WTC11 (cell line): ENCODE measurements around the gene TNXB. TPM values are rescaled to one million over a fixed set of nuclear protein-coding genes. Genes with fewer than 3 reads are reported as not detected.
"Not testable (repeated sequence)": the region's sequence is repeated elsewhere in the genome, so short reads cannot be mapped to it uniquely, and the experiment has no call there.

Source experiments
- ATAC-seq: fragments of 200-7000 bp; cut with Tn5 transposase; 2 replicates; pipeline ENCODE4 v1.10.0; 2021; ENCODE audit warnings: mild to moderate bottlenecking, moderate library complexity
- CTCF ChIA-PET: fragments of 300-600 bp; sonication (Branson Sonifier 250); formaldehyde crosslinking; loops from one replicate; lab custom pipeline; 2021; ENCODE audit warnings: antibody characterized with exemption; lab: Charles Lee
- POLR2A ChIA-PET: fragments of 350-600 bp; sonication (Branson Sonifier 250); formaldehyde crosslinking; loops from one replicate; lab custom pipeline; 2021; ENCODE audit warnings: antibody characterized with exemption; lab: Charles Lee
- DNase-seq: peaks from one replicate; pipeline ENCODE4 v3.0.0; 2021; ENCODE audit warnings: low spot score
- H3K27ac Mint-ChIP-seq: 2 replicates; pipeline ENCODE4 v1.8.0; 2021; ENCODE audit warnings: mixed read lengths
- H3K27me3 Mint-ChIP-seq: 2 replicates; pipeline ENCODE4 v1.8.0; 2021; ENCODE audit warnings: low read depth, mild to moderate bottlenecking, moderate library complexity, mixed read lengths
- H3K36me3 Mint-ChIP-seq: 2 replicates; pipeline ENCODE4 v1.8.0; 2021; ENCODE audit warnings: mixed read lengths
- H3K4me1 Mint-ChIP-seq: 2 replicates; pipeline ENCODE4 v1.8.0; 2022; ENCODE audit warnings: mixed read lengths
- H3K4me3 Mint-ChIP-seq: 2 replicates; pipeline ENCODE4 v1.8.0; 2021; ENCODE audit warnings: mild to moderate bottlenecking, moderate library complexity, mixed read lengths
- H3K9me3 Mint-ChIP-seq: 2 replicates; pipeline ENCODE4 v1.8.0; 2021; ENCODE audit warnings: mixed read lengths
- ELF4 ChIP-seq: sonication (generic); formaldehyde crosslinking; IDR thresholded peaks from 2 replicates; pipeline ENCODE4 v1.8.1; 2022; ENCODE audit warnings: low read depth, mild to moderate bottlenecking, moderate library complexity, missing genetic modification reagents
- EMX1 ChIP-seq: fragments of 250-450 bp; sonication (Bioruptor Pico); IDR thresholded peaks from 2 replicates; pipeline ENCODE4 v1.8.0; 2021; ENCODE audit warnings: mild to moderate bottlenecking
- ETV6 ChIP-seq: sonication (generic); formaldehyde crosslinking; IDR thresholded peaks from 2 replicates; pipeline ENCODE4 v1.8.1; 2022; ENCODE audit warnings: mild to moderate bottlenecking, missing genetic modification reagents
- FOXJ3 ChIP-seq: sonication (generic); formaldehyde crosslinking; IDR thresholded peaks from 2 replicates; pipeline ENCODE4 v1.9.0; 2021; ENCODE audit warnings: missing genetic modification reagents, mild to moderate bottlenecking, borderline replicate concordance
- GRHL2 ChIP-seq: fragments of 250-450 bp; sonication (Bioruptor Pico); IDR thresholded peaks from 2 replicates; pipeline ENCODE4 v1.8.0; 2022; ENCODE audit warnings: mild to moderate bottlenecking, moderate library complexity; ENCODE audit not compliant: insufficient replicate concordance, severe bottlenecking
- GTF2I ChIP-seq: fragments of 250-450 bp; sonication (Bioruptor Pico); conservative IDR thresholded peaks from 2 replicates; pipeline ENCODE4 v1.4.0; 2021; ENCODE audit warnings: mild to moderate bottlenecking
- IRF1 ChIP-seq: sonication (generic); formaldehyde crosslinking; IDR thresholded peaks from 2 replicates; pipeline ENCODE4 v1.8.0; 2023; ENCODE audit warnings: missing genetic modification reagents
- IRF2 ChIP-seq: sonication (generic); formaldehyde crosslinking; IDR thresholded peaks from 2 replicates; pipeline ENCODE4 v1.8.0; 2022; ENCODE audit warnings: low read depth, missing genetic modification reagents, borderline replicate concordance
- KAT7 ChIP-seq: sonication (generic); formaldehyde crosslinking; IDR thresholded peaks from 2 replicates; pipeline ENCODE4 v1.8.1; 2023; ENCODE audit warnings: missing genetic modification reagents, mild to moderate bottlenecking, borderline replicate concordance
- NR2C2 ChIP-seq: sonication (generic); formaldehyde crosslinking; IDR thresholded peaks from 2 replicates; pipeline ENCODE4 v1.8.0; 2022; ENCODE audit warnings: mild to moderate bottlenecking, missing genetic modification reagents
- OVOL2 ChIP-seq: fragments of 250-450 bp; sonication (Bioruptor Pico); IDR thresholded peaks from 2 replicates; pipeline ENCODE4 v1.9.0; 2021; ENCODE audit warnings: mild to moderate bottlenecking, borderline replicate concordance
- PRDM15 ChIP-seq: sonication (generic); formaldehyde crosslinking; IDR thresholded peaks from 2 replicates; pipeline ENCODE4 v1.8.0; 2022; ENCODE audit warnings: missing genetic modification reagents
- SP1 ChIP-seq: sonication (generic); formaldehyde crosslinking; conservative IDR thresholded peaks from 2 replicates; pipeline ENCODE4 v1.8.1; 2022; ENCODE audit warnings: missing genetic modification reagents
- STAT6 ChIP-seq: sonication (generic); formaldehyde crosslinking; conservative IDR thresholded peaks from 2 replicates; pipeline ENCODE4 v1.8.1; 2023; ENCODE audit warnings: mild to moderate bottlenecking, low read depth, missing genetic modification reagents, moderate library complexity
- ZBTB21 ChIP-seq: sonication (generic); formaldehyde crosslinking; IDR thresholded peaks from 2 replicates; pipeline ENCODE4 v1.8.1; 2023; ENCODE audit warnings: mild to moderate bottlenecking, missing genetic modification reagents, borderline replicate concordance
- ZNF121 ChIP-seq: sonication (generic); formaldehyde crosslinking; IDR thresholded peaks from 2 replicates; pipeline ENCODE4 v1.8.0; 2023; ENCODE audit warnings: missing genetic modification reagents
- ZNF281 ChIP-seq: sonication (generic); formaldehyde crosslinking; IDR thresholded peaks from 2 replicates; pipeline ENCODE4 v1.8.0; 2023; ENCODE audit warnings: mild to moderate bottlenecking, missing genetic modification reagents
- ZNF671 ChIP-seq: fragments of 250-450 bp; sonication (Bioruptor Pico); IDR thresholded peaks from 2 replicates; pipeline ENCODE4 v1.8.0; 2021; ENCODE audit warnings: mild to moderate bottlenecking
- total RNA-seq: library from RNA; stranded (reverse); gene quantifications from 3 replicates; pipeline ENCODE4 v1.2.3, GENCODE V29; 2021

Gene TNXB
- total RNA-seq, 1 experiment from 2014 or later: 6.4 TPM

GRCh38 chr6:32056254-32056653, 52.9 kb downstream of the TNXB start:
- Mint-ChIP-seq H3K9me3 (no peaks in the 10 kb centered on the region), H3K27ac (no peak overlapping the region), H3K27me3 (no peaks in the 10 kb centered on the region), H3K4me1 (peaks cover 8% of the 10 kb centered on the region), H3K36me3 (no peaks in the 10 kb centered on the region), H3K4me3 (no peak overlapping the region)
- TF ChIP-seq EMX1 (CRISPR knock-in tag): no peak
- no peak for TF ChIP-seq NR2C2 (CRISPR knock-in tag)
- no peak for TF ChIP-seq OVOL2 (CRISPR knock-in tag)
- TF ChIP-seq SP1: no peak
- TF ChIP-seq PRDM15: no peak
- no peak for TF ChIP-seq ELF4
- no peak for TF ChIP-seq IRF1 (CRISPR knock-in tag)
- TF ChIP-seq ZNF121 (CRISPR knock-in tag): no peak
- no peak for TF ChIP-seq ZNF671 (CRISPR knock-in tag)
- TF ChIP-seq KAT7 (CRISPR knock-in tag): no peak
- no peak for TF ChIP-seq STAT6 (CRISPR knock-in tag)
- no peak for TF ChIP-seq ETV6 (CRISPR knock-in tag)
- TF ChIP-seq IRF2 (CRISPR knock-in tag): no peak
- TF ChIP-seq GRHL2: no peak
- no peak for TF ChIP-seq GTF2I (CRISPR knock-in tag)
- TF ChIP-seq FOXJ3 (CRISPR knock-in tag): no peak
- TF ChIP-seq ZNF281 (CRISPR knock-in tag): no peak
- TF ChIP-seq ZBTB21: no peak
- ATAC-seq (no peak), DNase-seq (no peak)
- POLR2A ChIA-PET: no interaction called here
- CTCF ChIA-PET: no interaction called here

GRCh38 chr6:32055756-32056155, 53.4 kb downstream of the TNXB start:
- H3K36me3 Mint-ChIP-seq, ATAC-seq, H3K27ac Mint-ChIP-seq, H3K4me1 Mint-ChIP-seq, H3K27me3 Mint-ChIP-seq, DNase-seq, H3K9me3 Mint-ChIP-seq, CTCF ChIA-PET, POLR2A ChIA-PET, H3K4me3 Mint-ChIP-seq: not testable (repeated sequence)

- H3K36me3 Mint-ChIP-seq, H3K27ac Mint-ChIP-seq, DNase-seq, ATAC-seq, CTCF ChIA-PET, H3K4me1 Mint-ChIP-seq, POLR2A ChIA-PET, H3K4me3 Mint-ChIP-seq, H3K27me3 Mint-ChIP-seq, H3K9me3 Mint-ChIP-seq: not testable (repeated sequence)
Measured at GRCh38 chr6:32053314-32053713, 55.8 kb downstream of the TNXB start.

- H3K4me3 Mint-ChIP-seq, H3K36me3 Mint-ChIP-seq, H3K4me1 Mint-ChIP-seq, H3K9me3 Mint-ChIP-seq, POLR2A ChIA-PET, H3K27ac Mint-ChIP-seq, ATAC-seq, CTCF ChIA-PET, H3K27me3 Mint-ChIP-seq, DNase-seq: not testable (repeated sequence)
Measured at GRCh38 chr6:32052626-32053025, 56.5 kb downstream of the TNXB start.
